Activated CD4-positive, alpha-beta T cell treated with anti-CD3 and anti-CD28 coated beads, Interleukin-2, amount 10 ng/mL, durations not matched to agents 7 days and 5 days (primary cell): ENCODE data around the gene TBX21. TPM values are rescaled to one million over a fixed set of nuclear protein-coding genes. Genes with fewer than 3 reads are reported as not detected.
A peak's percentile ranks its signal among the peaks of the same experiment; 100 is the strongest.

Experiments
- CTCF ChIA-PET: fragments of 350-600 bp; sonication (Branson Sonifier 250); formaldehyde crosslinking; loops from one replicate; lab custom pipeline; 2021; ENCODE audit warnings: antibody characterized with exemption; lab: Charles Lee
- POLR2A ChIA-PET: fragments of 350-600 bp; sonication (Branson Sonifier 250); formaldehyde crosslinking; loops from one replicate; lab custom pipeline; 2021; ENCODE audit warnings: antibody characterized with exemption; lab: Charles Lee
- DNase-seq: peaks from one replicate; pipeline ENCODE4 v3.0.0-alpha.2; 2020
- H3K27ac Mint-ChIP-seq: one replicate; pipeline ENCODE4 v1.8.0; 2021; ENCODE audit warnings: mild to moderate bottlenecking, moderate library complexity, mixed read lengths
- H3K27me3 Mint-ChIP-seq: one replicate; pipeline ENCODE4 v1.8.0; 2021; ENCODE audit warnings: mixed read lengths
- H3K36me3 Mint-ChIP-seq: one replicate; pipeline ENCODE4 v1.8.0; 2021; ENCODE audit warnings: low read depth, mixed read lengths
- H3K4me1 Mint-ChIP-seq: one replicate; pipeline ENCODE4 v1.8.0; 2021; ENCODE audit warnings: mixed read lengths
- H3K4me3 Mint-ChIP-seq: one replicate; pipeline ENCODE4 v1.8.0; 2021; ENCODE audit warnings: mild to moderate bottlenecking, moderate library complexity, mixed read lengths
- H3K9me3 Mint-ChIP-seq: one replicate; pipeline ENCODE4 v1.8.0; 2021; ENCODE audit warnings: mixed read lengths
- total RNA-seq, 2 experiments: library from RNA; stranded (reverse); gene quantifications; one replicate each; pipeline ENCODE4 v1.2.3, GENCODE V29; 2021

Gene TBX21
- total RNA-seq, 2 experiments from 2014 or later = 13.8 to 16.0 TPM

GRCh38 chr17:47700471-47701449 is 32.3 kb upstream of the TBX21 start:
- H3K36me3 Mint-ChIP-seq = no peaks in the 10 kb centered on the region
- no peaks in the 10 kb centered on the region for H3K9me3 Mint-ChIP-seq
- H3K4me1 Mint-ChIP-seq = peaks cover 59% of the 10 kb centered on the region
- DNase-seq = no peak
- POLR2A ChIA-PET = interaction anchor here (0.6 kb wide), 1 partner anchor 36 kb away, joined by 6 read pairs; no protein-coding TSS in a partner anchor
- CTCF ChIA-PET = interaction anchor here (0.9 to 1.7 kb wide), 11 partner anchors 12 to 45 kb away, joined by 3 to 7 read pairs (median 3); partner anchors contain the start of gene TBX21
- peak overlapping the region; percentile 12 for H3K4me3 Mint-ChIP-seq
- peak overlapping the region; percentile 86 for H3K27ac Mint-ChIP-seq
- H3K27me3 Mint-ChIP-seq = no peaks in the 10 kb centered on the region

DNA sequence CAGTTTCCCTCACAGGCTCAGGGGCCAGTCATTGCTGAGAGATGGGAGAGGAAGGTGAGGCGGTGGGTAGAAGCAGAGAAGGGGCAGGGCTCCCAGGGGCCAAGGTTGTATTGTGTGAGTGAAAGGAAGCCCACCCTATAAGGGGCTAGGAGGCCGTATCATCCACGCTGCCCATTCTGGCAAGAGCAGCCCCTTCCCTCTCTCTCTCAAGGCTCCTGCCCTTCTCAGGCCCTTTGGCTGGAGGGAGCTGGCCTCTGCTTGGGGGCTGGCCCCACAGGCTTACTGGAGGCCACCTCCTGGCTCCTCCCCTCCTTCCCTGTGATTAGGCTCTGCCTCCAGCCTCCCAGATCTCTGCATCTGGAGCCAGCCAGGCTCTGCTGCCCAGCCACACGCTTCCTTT is 31.4 kb upstream of the TBX21 start:
- ChIA-PET POLR2A (interaction anchor here (0.6 kb wide), 1 partner anchor 35 kb away, joined by 6 read pairs; no protein-coding TSS in a partner anchor), CTCF (interaction anchor here (0.9 to 1.6 kb wide), 5 partner anchors 13 to 34 kb away, joined by 3 to 6 read pairs (median 3); no protein-coding TSS in a partner anchor)
- H3K27ac Mint-ChIP-seq = peak overlapping the region; percentile 86
- H3K4me3 Mint-ChIP-seq = no peak overlapping the region
- no peak for DNase-seq
- peaks cover 67% of the 10 kb centered on the region for H3K4me1 Mint-ChIP-seq
- H3K9me3 Mint-ChIP-seq = no peaks in the 10 kb centered on the region
- no peaks in the 10 kb centered on the region for H3K27me3 Mint-ChIP-seq
- H3K36me3 Mint-ChIP-seq = no peaks in the 10 kb centered on the region

GRCh38 chr17:47702391-47702995 is 30.5 kb upstream of the TBX21 start:
- Mint-ChIP-seq H3K27ac (peak overlapping the region; percentile 86), H3K27me3 (no peaks in the 10 kb centered on the region), H3K4me3 (no peak overlapping the region), H3K4me1 (peaks cover 76% of the 10 kb centered on the region), H3K36me3 (no peaks in the 10 kb centered on the region), H3K9me3 (no peaks in the 10 kb centered on the region)
- POLR2A ChIA-PET = no interaction called here
- DNase-seq = no peak
- CTCF ChIA-PET = interaction anchor here (0.7 to 1.6 kb wide), 3 partner anchors 25 to 79 kb away, joined by 3 to 6 read pairs (median 3); no protein-coding TSS in a partner anchor

DNA sequence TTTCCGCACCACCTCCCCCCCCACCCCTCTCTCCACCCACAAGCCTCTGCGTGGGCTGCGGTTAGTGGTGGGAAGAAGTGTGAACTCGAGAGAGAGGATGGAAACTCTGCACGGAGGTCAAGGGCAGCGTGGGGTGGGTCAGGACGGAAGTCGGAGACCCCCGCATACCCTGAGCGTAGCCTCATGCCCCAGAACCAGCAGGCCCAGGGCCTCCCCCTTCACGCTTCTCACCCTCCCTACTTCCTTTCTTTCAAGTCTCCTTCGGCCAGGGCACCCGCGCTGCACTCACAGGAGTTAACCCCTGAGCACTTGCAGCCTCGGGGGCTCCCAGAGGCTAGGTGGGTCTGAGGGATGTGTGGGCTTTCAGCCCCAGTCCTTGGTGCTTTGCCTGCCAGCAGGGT is 29.8 kb upstream of the TBX21 start:
- ChIA-PET POLR2A (no interaction called here), CTCF (no interaction called here)
- DNase-seq = peak; percentile 52
- Mint-ChIP-seq H3K4me3 (peak overlapping the region; percentile 54), H3K36me3 (no peaks in the 10 kb centered on the region), H3K9me3 (no peaks in the 10 kb centered on the region), H3K27me3 (no peaks in the 10 kb centered on the region), H3K4me1 (peaks cover 80% of the 10 kb centered on the region), H3K27ac (peak overlapping the region; percentile 85)

- CTCF ChIA-PET = interaction anchor here (1.6 kb wide), 2 partner anchors 15 to 29 kb away, joined by 6 to 10 read pairs; partner anchors contain the start of gene TBX21
- Mint-ChIP-seq H3K4me1 (peaks cover 79% of the 10 kb centered on the region), H3K27ac (peak overlapping the region; percentile 85), H3K4me3 (peak overlapping the region; percentile 54), H3K36me3 (no peaks in the 10 kb centered on the region), H3K27me3 (no peaks in the 10 kb centered on the region), H3K9me3 (no peaks in the 10 kb centered on the region)
- POLR2A ChIA-PET = no interaction called here
- DNase-seq = no peak
Measured at GRCh38 chr17:47703671-47704070, 29.4 kb upstream of the TBX21 start.

DNA sequence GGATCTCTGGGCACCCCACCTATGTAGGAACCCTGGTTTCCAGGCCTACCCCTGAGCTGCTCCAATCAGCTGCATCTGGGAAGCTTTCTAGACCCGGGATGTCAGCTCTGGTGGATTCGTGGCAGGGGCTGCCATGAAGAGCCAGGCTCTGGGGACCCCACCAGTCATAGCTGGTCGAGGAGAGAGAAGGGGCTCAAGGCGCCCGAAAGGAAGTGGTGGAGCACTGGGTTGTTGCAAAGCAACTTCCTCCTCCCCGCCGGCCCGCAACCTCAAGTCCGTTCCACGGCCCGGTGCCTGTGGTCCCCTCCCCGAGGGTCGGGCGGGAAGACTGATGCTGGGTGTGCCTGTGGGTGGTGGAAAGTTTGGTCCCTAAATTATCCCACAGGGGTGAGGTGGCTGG is 28.9 kb upstream of the TBX21 start:
- DNase-seq = no peak
- Mint-ChIP-seq H3K27ac (peak overlapping the region; percentile 85), H3K9me3 (no peaks in the 10 kb centered on the region), H3K4me1 (peaks cover 74% of the 10 kb centered on the region), H3K27me3 (no peaks in the 10 kb centered on the region), H3K36me3 (no peaks in the 10 kb centered on the region), H3K4me3 (peak overlapping the region; percentile 10)
- ChIA-PET POLR2A (interaction anchor here (0.6 kb wide), 1 partner anchor 20 kb away, joined by 4 read pairs; no protein-coding TSS in a partner anchor), CTCF (interaction anchor here (0.9 to 1.6 kb wide), 5 partner anchors 9 to 137 kb away, joined by 3 to 10 read pairs (median 3); partner anchors contain the start of genes SCRN2 and TBX21)

GRCh38 chr17:47704736-47705135 is 28.3 kb upstream of the TBX21 start:
- peaks cover 71% of the 10 kb centered on the region for H3K4me1 Mint-ChIP-seq
- no peaks in the 10 kb centered on the region for H3K36me3 Mint-ChIP-seq
- no peaks in the 10 kb centered on the region for H3K27me3 Mint-ChIP-seq
- no peaks in the 10 kb centered on the region for H3K9me3 Mint-ChIP-seq
- no peak for DNase-seq
- ChIA-PET CTCF (interaction anchor here (0.9 to 1.6 kb wide), 5 partner anchors 10 to 136 kb away, joined by 3 to 10 read pairs (median 3); partner anchors contain the start of genes SCRN2 and TBX21), POLR2A (interaction anchor here (0.6 kb wide), 1 partner anchor 20 kb away, joined by 4 read pairs; no protein-coding TSS in a partner anchor)
- H3K4me3 Mint-ChIP-seq = peak overlapping the region; percentile 10
- peak overlapping the region; percentile 85 for H3K27ac Mint-ChIP-seq

DNA sequence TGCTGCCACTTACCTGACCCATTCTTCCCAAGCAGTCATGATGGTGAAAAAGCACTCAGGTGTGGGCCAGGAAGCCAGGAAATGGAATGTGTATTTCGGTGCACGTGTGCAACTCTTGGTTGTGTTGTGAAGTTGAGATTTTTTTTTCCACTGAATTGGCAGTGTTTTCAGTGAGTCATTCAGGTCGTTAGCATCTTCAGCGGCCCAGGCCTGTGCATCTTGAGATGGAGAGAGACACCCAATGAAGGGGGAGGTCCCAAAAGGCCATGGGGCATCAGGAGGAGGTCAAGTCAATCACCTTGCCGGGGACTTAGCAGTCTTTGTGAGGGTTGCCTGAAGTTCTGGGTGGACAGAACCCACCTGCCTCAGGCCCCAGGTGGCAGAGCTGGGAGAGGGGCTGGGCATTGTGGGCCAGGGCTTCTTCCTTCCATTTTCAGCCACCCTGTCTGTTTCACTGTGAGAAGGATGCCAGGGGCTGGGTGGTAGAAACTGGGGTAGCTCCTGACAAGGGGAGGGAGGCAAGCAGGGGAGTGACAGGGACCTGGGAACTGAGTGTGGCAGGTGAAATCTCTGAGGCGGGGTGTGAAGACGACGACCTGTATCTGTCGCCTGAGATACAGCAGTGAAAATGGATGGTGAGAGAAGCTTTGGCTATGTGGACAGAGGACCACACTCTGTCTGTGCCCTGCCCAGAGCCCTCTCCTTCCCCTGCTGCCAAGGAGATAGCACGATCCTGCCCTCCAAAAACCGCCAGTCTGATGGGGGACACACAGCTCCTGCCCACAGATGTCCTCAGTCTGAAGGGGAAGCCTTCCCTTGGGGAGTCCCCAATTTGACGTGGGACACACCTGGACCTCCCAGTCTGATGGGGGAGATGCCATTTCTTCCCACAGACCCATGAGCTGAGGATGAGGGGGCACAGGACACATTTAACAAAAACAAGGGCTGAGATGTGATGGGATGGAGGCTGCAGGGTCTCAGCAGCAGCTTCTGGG is 27.2 kb upstream of the TBX21 start:
- H3K4me1 Mint-ChIP-seq = peaks cover 67% of the 10 kb centered on the region
- peak; percentile 48 for DNase-seq
- H3K27ac Mint-ChIP-seq = peak overlapping the region; percentile 85
- H3K36me3 Mint-ChIP-seq = no peaks in the 10 kb centered on the region
- CTCF ChIA-PET = interaction anchor here (1.0 to 5.2 kb wide), 7 partner anchors 8 to 84 kb away, joined by 3 to 32 read pairs (median 5); partner anchors contain the start of gene TBX21
- H3K9me3 Mint-ChIP-seq = no peaks in the 10 kb centered on the region
- H3K4me3 Mint-ChIP-seq = peak overlapping the region; percentile 6
- POLR2A ChIA-PET = no interaction called here
- H3K27me3 Mint-ChIP-seq = no peaks in the 10 kb centered on the region

DNA sequence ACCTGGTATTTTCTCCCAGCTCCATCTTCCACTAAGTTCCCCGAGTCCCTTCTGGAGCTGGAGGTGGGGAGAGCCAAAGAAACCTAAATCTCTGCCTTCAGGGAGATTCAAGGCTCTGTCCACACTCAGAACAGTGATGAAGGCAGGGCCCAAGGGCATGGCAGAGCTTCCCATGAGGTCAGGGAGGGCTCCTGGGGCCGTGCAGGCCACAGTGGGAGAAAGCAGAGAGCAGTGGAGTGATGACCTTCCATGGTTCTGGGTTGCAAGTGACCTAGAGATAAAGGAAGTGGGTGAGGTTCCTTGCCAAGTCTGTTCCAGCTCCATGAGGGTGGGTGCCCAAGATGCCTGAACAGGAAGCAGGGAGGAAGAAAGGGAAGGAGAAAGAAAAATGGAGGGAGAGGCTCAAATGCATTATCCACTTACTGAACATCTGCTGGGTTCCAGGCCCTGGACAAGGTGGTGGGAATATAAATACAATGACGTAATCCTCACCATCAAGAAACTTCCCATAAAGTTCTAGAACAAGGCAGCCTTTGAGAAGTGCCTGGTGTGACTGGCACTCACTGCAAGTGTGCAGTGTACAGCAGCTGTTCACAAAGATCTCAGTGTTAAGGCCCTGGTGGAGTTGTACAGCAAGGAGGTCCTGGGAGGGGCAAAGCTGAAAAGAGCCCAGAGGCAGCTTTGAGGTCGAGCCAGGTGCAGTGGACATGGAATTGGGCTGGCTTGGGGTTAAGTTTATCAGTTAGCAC is 25.8 kb upstream of the TBX21 start:
- ChIA-PET CTCF (interaction anchor here (0.9 to 5.2 kb wide), 7 partner anchors 8 to 25 kb away, joined by 3 to 32 read pairs (median 4); partner anchors contain the start of gene TBX21), POLR2A (no interaction called here)
- no peak for DNase-seq
- Mint-ChIP-seq H3K9me3 (no peaks in the 10 kb centered on the region), H3K4me3 (no peak overlapping the region), H3K4me1 (peaks cover 58% of the 10 kb centered on the region), H3K36me3 (no peaks in the 10 kb centered on the region), H3K27ac (peak overlapping the region; percentile 85), H3K27me3 (no peaks in the 10 kb centered on the region)

DNA sequence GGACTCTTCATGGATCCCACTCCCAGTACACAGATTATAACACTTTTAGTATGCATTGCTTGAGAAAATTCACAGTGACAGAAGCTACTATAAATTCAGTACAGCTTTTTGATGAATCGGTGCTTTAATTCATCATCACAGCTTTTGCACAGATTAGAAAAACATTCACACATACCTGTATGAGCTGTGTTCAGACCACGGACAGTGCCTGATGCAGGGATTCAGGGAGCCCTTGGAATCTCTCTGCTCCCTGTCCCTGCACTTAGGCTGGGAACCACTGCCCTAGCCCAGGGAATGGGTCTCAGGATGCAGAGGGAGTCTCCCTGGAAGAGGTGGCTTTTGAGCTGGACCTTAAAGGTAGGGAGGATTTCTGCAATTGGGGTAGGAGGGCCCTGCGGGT is 25.2 kb upstream of the TBX21 start:
- Mint-ChIP-seq H3K27ac (peak overlapping the region; percentile 71), H3K4me1 (peaks cover 58% of the 10 kb centered on the region), H3K9me3 (no peaks in the 10 kb centered on the region), H3K36me3 (no peaks in the 10 kb centered on the region), H3K4me3 (no peak overlapping the region), H3K27me3 (no peaks in the 10 kb centered on the region)
- DNase-seq = no peak
- POLR2A ChIA-PET = no interaction called here
- CTCF ChIA-PET = interaction anchor here (1.3 to 5.2 kb wide), 4 partner anchors 9 to 24 kb away, joined by 3 to 32 read pairs (median 6); partner anchors contain the start of gene TBX21
